GM19455 (cell line): ENCODE results near the gene CMYA5.
"Not testable (repeated sequence)": the region's sequence is repeated elsewhere in the genome, so short reads cannot be mapped to it uniquely, and the experiment has no call there.

Experiments used
- ATAC-seq: cut with Tn5 transposase; IDR thresholded peaks from one replicate; pipeline ENCODE4 v1.9.1; 2021; ENCODE audit not compliant: unreplicated experiment

CMYA5 gene

GRCh38 chr5:79702606-79703380 is 13.2 kb downstream of the CMYA5 start:
- no peak for ATAC-seq

- no peak for ATAC-seq
Observed at GRCh38 chr5:79703381-79703645, 13.7 kb downstream of the CMYA5 start.

- ATAC-seq, result no peak
Observed at GRCh38 chr5:79704553-79704952, 14.9 kb downstream of the CMYA5 start.

- no peak for ATAC-seq
Observed at GRCh38 chr5:79705632-79706031, 16.0 kb downstream of the CMYA5 start.

GRCh38 chr5:79706317-79706716 is 16.7 kb downstream of the CMYA5 start:
- not testable (repeated sequence) for ATAC-seq

GRCh38 chr5:79707535-79707934 is 17.9 kb downstream of the CMYA5 start:
- ATAC-seq, result no peak

- ATAC-seq, result no peak
Observed at GRCh38 chr5:79712741-79713140, 23.1 kb downstream of the CMYA5 start.

GRCh38 chr5:79713727-79714126 is 24.1 kb downstream of the CMYA5 start:
- ATAC-seq, result no peak

GRCh38 chr5:79716839-79717238 is 27.2 kb downstream of the CMYA5 start:
- no peak for ATAC-seq

GRCh38 chr5:79720096-79720495 is 30.5 kb downstream of the CMYA5 start:
- no peak for ATAC-seq

GRCh38 chr5:79727451-79728355 is 38.1 kb downstream of the CMYA5 start:
- no peak for ATAC-seq

GRCh38 chr5:79728396-79728795 is 38.8 kb downstream of the CMYA5 start:
- ATAC-seq, result no peak

GRCh38 chr5:79729679-79730078 is 40.0 kb downstream of the CMYA5 start:
- ATAC-seq, result no peak

- no peak for ATAC-seq
Observed at GRCh38 chr5:79730564-79730963, 40.9 kb downstream of the CMYA5 start.

- ATAC-seq, result no peak
Observed at GRCh38 chr5:79731775-79732174, 42.1 kb downstream of the CMYA5 start.

GRCh38 chr5:79736528-79737514 is 47.2 kb downstream of the CMYA5 start:
- no peak for ATAC-seq

- no peak for ATAC-seq
Observed at GRCh38 chr5:79738349-79738748, 48.7 kb downstream of the CMYA5 start.

- ATAC-seq, result no peak
Observed at GRCh38 chr5:79742549-79743136, 53.0 kb downstream of the CMYA5 start.

GRCh38 chr5:79743846-79744605 is 54.4 kb downstream of the CMYA5 start:
- ATAC-seq, result no peak

- ATAC-seq, result no peak
Observed at GRCh38 chr5:79745255-79745654, 55.6 kb downstream of the CMYA5 start.
